Activated naive CD4-positive, alpha-beta T cell (primary cell): ENCODE results near the gene FAM3A.

ENCODE experiments used
- DNase-seq, 4 experiments: peaks; one replicate each; lab custom pipeline; 2025; lab: John Stamatoyannopoulos, UW

The FAM3A gene

GRCh38 chrX:154478728-154479622 is 37.1 kb downstream of the FAM3A start, which contains the start of gene LAGE3:
TSS of gene LAGE3 (minus strand) at chrX:154479281. CDS start at chrX:154478915, 366 bp downstream.
- DNase-seq = peak; percentile 79 to 92 (median 86)

GRCh38 chrX:154477891-154478477 is 38.0 kb downstream of the FAM3A start:
- no peak for DNase-seq

GRCh38 chrX:154476821-154477220 is 39.2 kb downstream of the FAM3A start:
- DNase-seq = no peak

- no peak for DNase-seq
Measured at GRCh38 chrX:154473683-154474082, 42.3 kb downstream of the FAM3A start.

- no peak for DNase-seq
Measured at GRCh38 chrX:154472685-154473632, 43.1 kb downstream of the FAM3A start.

- DNase-seq = no peak
Measured at GRCh38 chrX:154471839-154472684, 44.0 kb downstream of the FAM3A start.

- no peak for DNase-seq
Measured at GRCh38 chrX:154470914-154471568, 45.0 kb downstream of the FAM3A start.

- DNase-seq = no peak
Measured at GRCh38 chrX:154470434-154470833, 45.6 kb downstream of the FAM3A start.

GRCh38 chrX:154469880-154470279 is 46.2 kb downstream of the FAM3A start:
- no peak for DNase-seq

- DNase-seq = no peak
Measured at GRCh38 chrX:154469114-154469513, 46.9 kb downstream of the FAM3A start.

GRCh38 chrX:154468217-154468616 is 47.8 kb downstream of the FAM3A start:
- DNase-seq = no peak

- DNase-seq = no peak
Measured at GRCh38 chrX:154467556-154467955, 48.5 kb downstream of the FAM3A start.

GRCh38 chrX:154466907-154467306 is 49.1 kb downstream of the FAM3A start:
- no peak for DNase-seq

- DNase-seq = no peak
Measured at GRCh38 chrX:154466036-154466435, 50.0 kb downstream of the FAM3A start.

GRCh38 chrX:154465601-154466000 is 50.4 kb downstream of the FAM3A start:
- DNase-seq = no peak

GRCh38 chrX:154464806-154465365 is 51.1 kb downstream of the FAM3A start:
- DNase-seq = no peak

GRCh38 chrX:154463611-154464220 is 52.3 kb downstream of the FAM3A start:
- no peak for DNase-seq

- DNase-seq = no peak
Measured at GRCh38 chrX:154462396-154462795, 53.6 kb downstream of the FAM3A start.

GRCh38 chrX:154460326-154460725 is 55.7 kb downstream of the FAM3A start:
- no peak for DNase-seq

GRCh38 chrX:154459832-154460231 is 56.2 kb downstream of the FAM3A start:
- DNase-seq = no peak
